SK-N-SH (cell line): ENCODE results near the gene GSG1L. TPM values are rescaled to one million over a fixed set of nuclear protein-coding genes. Genes with fewer than 3 reads are reported as not detected.

ENCODE experiments used
- CTCF ChIA-PET: fragments of 300-600, 350-600 bp; formaldehyde crosslinking; extraction: SDS; loops from one replicate; lab custom pipeline; 2021; lab: Yijun Ruan, JAX
- POLR2A ChIA-PET: fragments of 350-600 bp; sonication (Branson Sonifier 250); formaldehyde crosslinking; extraction: SDS; loops from one replicate; lab custom pipeline; 2020; ENCODE audit warnings: antibody characterized with exemption, inconsistent platforms; lab: Yijun Ruan, JAX
- DNase-seq: peaks from one replicate; pipeline ENCODE4 v3.0.0; 2012
- H2AFZ ChIP-seq: fragments of 200-600 bp; sonication (generic); 2 replicates; pipeline ENCODE4 v1.8.1; 2016; ENCODE audit warnings: antibody characterized with exemption, mild to moderate bottlenecking, low read depth
- H3F3A ChIP-seq: fragments of 200-600 bp; sonication (generic); replicated peaks from 2 replicates; pipeline ENCODE3; 2016; ENCODE audit warnings: antibody characterized with exemption, mild to moderate bottlenecking; ENCODE audit not compliant: insufficient read depth
- H3K27ac ChIP-seq, 2 experiments: fragments of 200-500 bp in 1 of 2; fragments of 200-600 bp in 1 of 2; sonication (Bioruptor generic) in 1 of 2; sonication (generic), shearing (Covaris generic) in 1 of 2; 2 replicates each; pipeline versions ENCODE4 v1.5.1 to v1.6.1; 2014 to 2016; ENCODE audit warnings: low read depth in 2 of 2, inconsistent platforms in 1 of 2, low read length in 1 of 2, mild to moderate bottlenecking in 1 of 2, mixed read lengths in 1 of 2
- H3K27me3 ChIP-seq: fragments of 200-600 bp; sonication (generic), shearing (Covaris generic); 2 replicates; pipeline ENCODE4 v1.6.1; 2016; ENCODE audit warnings: mixed run types; ENCODE audit not compliant: insufficient read depth
- H3K36me3 ChIP-seq, 2 experiments: fragments of 200-500 bp in 1 of 2; fragments of 200-600 bp in 1 of 2; sonication (Bioruptor generic) in 1 of 2; sonication (generic) in 1 of 2; replicated peaks in 1 of 2; 2 replicates each; pipeline versions ENCODE3 to v1.5.1; 2014 to 2016; ENCODE audit warnings: low read length in 1 of 2, mild to moderate bottlenecking in 1 of 2; ENCODE audit not compliant: insufficient read depth in 2 of 2, control insufficient read depth in 1 of 2
- H3K4me1 ChIP-seq, 2 experiments: fragments of 200-500 bp in 1 of 2; fragments of 200-600 bp in 1 of 2; sonication (Bioruptor generic) in 1 of 2; sonication (generic), shearing (Covaris generic) in 1 of 2; 2 replicates each; pipeline versions ENCODE4 v1.5.1 to v1.6.1; 2014 to 2016; ENCODE audit warnings: low read depth in 1 of 2, low read length in 1 of 2, mixed run types in 1 of 2; ENCODE audit not compliant: insufficient read depth in 2 of 2, control insufficient read depth in 1 of 2
- H3K4me2 ChIP-seq: fragments of 200-600 bp; sonication (generic), shearing (Covaris generic); 2 replicates; pipeline ENCODE4 v1.6.1; 2017; ENCODE audit warnings: mixed run types
- H3K4me3 ChIP-seq, 2 experiments: fragments of 200-500 bp in 1 of 2; fragments of 200-600 bp in 1 of 2; sonication (Bioruptor generic) in 1 of 2; sonication (generic), shearing (Covaris generic) in 1 of 2; 2 replicates each; pipeline versions ENCODE4 v1.5.1 to v1.8.1; 2014 to 2016; ENCODE audit warnings: low read depth in 2 of 2, inconsistent platforms in 1 of 2, low read length in 1 of 2, mild to moderate bottlenecking in 1 of 2, mixed read lengths in 1 of 2, moderate library complexity in 1 of 2
- H3K79me2 ChIP-seq: fragments of 200-600 bp; sonication (generic); 2 replicates; pipeline ENCODE4 v1.8.1; 2017; ENCODE audit warnings: mild to moderate bottlenecking; ENCODE audit not compliant: insufficient read depth
- H3K9ac ChIP-seq: fragments of 200-600 bp; sonication (generic); 2 replicates; pipeline ENCODE4 v1.6.1; 2017; ENCODE audit warnings: mixed run types
- H3K9me2 ChIP-seq: fragments of 200-600 bp; sonication (generic); 2 replicates; pipeline ENCODE4 v1.6.1; 2017; ENCODE audit warnings: mixed run types
- H3K9me3 ChIP-seq: fragments of 200-600 bp; sonication (generic); 2 replicates; pipeline ENCODE4 v1.6.1; 2017; ENCODE audit warnings: mixed run types, mild to moderate bottlenecking, moderate library complexity
- H4K20me1 ChIP-seq: fragments of 200-600 bp; sonication (generic); 2 replicates; pipeline ENCODE4 v1.6.1; 2017; ENCODE audit warnings: mild to moderate bottlenecking, mixed run types; ENCODE audit not compliant: insufficient read depth
- GABPA ChIP-seq: IDR thresholded peaks from 2 replicates; pipeline ENCODE4 v1.4.0; 2012; ENCODE audit warnings: low read depth, mild to moderate bottlenecking
- MXI1 ChIP-seq: IDR thresholded peaks from 2 replicates; pipeline ENCODE4 v1.6.1; 2012; ENCODE audit warnings: mild to moderate bottlenecking, low read depth, low read length, improper control_type of control experiment
- RCOR1 ChIP-seq: fragments of 150-350 bp; IDR thresholded peaks from 2 replicates; pipeline ENCODE4 v1.6.1; 2017; ENCODE audit warnings: antibody characterized with exemption, low read length
- RFX5 ChIP-seq: IDR thresholded peaks from 2 replicates; pipeline ENCODE4 v1.6.1; 2012; ENCODE audit warnings: mild to moderate bottlenecking, improper control_type of control experiment, low read length
- RXRA ChIP-seq: IDR thresholded peaks from 2 replicates; pipeline ENCODE4 v1.4.0; 2012; ENCODE audit warnings: low read depth, mild to moderate bottlenecking, borderline replicate concordance
- TAF1 ChIP-seq: IDR thresholded peaks from 2 replicates; pipeline ENCODE4 v1.6.1; 2012; ENCODE audit warnings: low read depth, mild to moderate bottlenecking, low read length, moderate library complexity, borderline replicate concordance
- TCF12 ChIP-seq: IDR thresholded peaks from 2 replicates; pipeline ENCODE4 v1.4.0; 2012
- TEAD4 ChIP-seq: IDR thresholded peaks from 2 replicates; pipeline ENCODE4 v1.4.0; 2012; ENCODE audit warnings: mild to moderate bottlenecking, borderline replicate concordance; ENCODE audit not compliant: insufficient read depth
- USF1 ChIP-seq: IDR thresholded peaks from 2 replicates; pipeline ENCODE4 v1.4.0; 2012; ENCODE audit warnings: low read depth, borderline replicate concordance
- WGBS: methylation state at CpG from one replicate; pipeline ENCODE4 v1.1.6; 2017; ENCODE audit warnings: low lambda C conversion rate; 5-methylcytosine and 5-hydroxymethylcytosine counted together
- polyA plus RNA-seq, 3 experiments: library from polyadenylated mRNA; depleted of rRNA; stranded (reverse); fragments of >200 nt; gene quantifications; 2 replicates each; pipeline ENCODE4 v1.2.3, GENCODE V29; 2012
- TF ChIP-seq, protein P1 (sequence below): IDR thresholded peaks from 2 replicates; pipeline ENCODE4 v1.4.0; 2012; ENCODE audit warnings: low read depth, borderline replicate concordance
- TF ChIP-seq, protein P2 (sequence below): IDR thresholded peaks from 2 replicates; pipeline ENCODE4; 2012

The GSG1L gene
- polyA plus RNA-seq, 1 of the 3 experiments (the other 2 are of a cell fraction), result not detected

GRCh38 chr16:28073836-28074235 lies 10.3 kb upstream of the GSG1L start:
- no peaks in the 10 kb centered on the region; the same call in 1 of the 2 replicates for H3K27me3 ChIP-seq
- H3K9me2 ChIP-seq, result no peaks in the 10 kb centered on the region
- no peak overlapping the region for H3K27ac ChIP-seq
- no peak overlapping the region for H2AFZ ChIP-seq
- H3K4me2 ChIP-seq, result no peak overlapping the region
- WGBS, result 60% methylated on average over 6 of the region's 6 CpGs
- ChIA-PET POLR2A (interaction anchor here (0.6 kb wide), 1 partner anchor 241 kb away, joined by 4 read pairs; no protein-coding TSS in a partner anchor), CTCF (interaction anchor here (1.0 to 4.6 kb wide), 2 partner anchors 294 to 438 kb away, joined by 3 to 67 read pairs; no protein-coding TSS in a partner anchor)
- no peaks in the 10 kb centered on the region for H3K4me1 ChIP-seq
- no peaks in the 10 kb centered on the region for H3K79me2 ChIP-seq
- H4K20me1 ChIP-seq, result no peaks in the 10 kb centered on the region
- TF ChIP-seq, protein P1, sequence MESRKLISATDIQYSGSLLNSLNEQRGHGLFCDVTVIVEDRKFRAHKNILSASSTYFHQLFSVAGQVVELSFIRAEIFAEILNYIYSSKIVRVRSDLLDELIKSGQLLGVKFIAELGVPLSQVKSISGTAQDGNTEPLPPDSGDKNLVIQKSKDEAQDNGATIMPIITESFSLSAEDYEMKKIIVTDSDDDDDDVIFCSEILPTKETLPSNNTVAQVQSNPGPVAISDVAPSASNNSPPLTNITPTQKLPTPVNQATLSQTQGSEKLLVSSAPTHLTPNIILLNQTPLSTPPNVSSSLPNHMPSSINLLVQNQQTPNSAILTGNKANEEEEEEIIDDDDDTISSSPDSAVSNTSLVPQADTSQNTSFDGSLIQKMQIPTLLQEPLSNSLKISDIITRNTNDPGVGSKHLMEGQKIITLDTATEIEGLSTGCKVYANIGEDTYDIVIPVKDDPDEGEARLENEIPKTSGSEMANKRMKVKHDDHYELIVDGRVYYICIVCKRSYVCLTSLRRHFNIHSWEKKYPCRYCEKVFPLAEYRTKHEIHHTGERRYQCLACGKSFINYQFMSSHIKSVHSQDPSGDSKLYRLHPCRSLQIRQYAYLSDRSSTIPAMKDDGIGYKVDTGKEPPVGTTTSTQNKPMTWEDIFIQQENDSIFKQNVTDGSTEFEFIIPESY, result no peak
- TF ChIP-seq RXRA (no peak), TEAD4 (no peak), RFX5 (no peak)
- H3K4me3 ChIP-seq, result no peak overlapping the region
- H3F3A ChIP-seq, result no peaks in the 10 kb centered on the region
- no peak for DNase-seq
- no peak overlapping the region for H3K9ac ChIP-seq
- no peaks in the 10 kb centered on the region for H3K9me3 ChIP-seq
- H3K36me3 ChIP-seq, result no peaks in the 10 kb centered on the region

DNA sequence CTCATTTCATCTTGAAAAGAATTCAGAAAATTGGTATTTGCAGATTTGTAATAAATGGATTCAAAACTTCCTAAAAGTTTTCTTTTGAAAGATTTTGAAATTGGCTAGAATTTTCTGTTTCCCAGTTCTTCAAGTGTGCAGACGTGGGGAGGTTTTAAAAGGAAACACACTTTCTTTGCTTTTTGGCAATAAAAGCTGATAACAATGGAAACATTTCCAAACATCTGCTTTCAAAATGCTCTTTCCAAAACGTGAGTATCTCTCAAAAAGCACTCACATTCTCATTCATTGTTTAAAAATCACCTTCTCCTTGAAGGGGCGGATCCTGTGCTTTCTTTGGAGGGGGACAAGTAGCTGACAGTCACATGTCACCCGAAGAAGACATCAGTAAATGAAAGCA lies 8.6 kb upstream of the GSG1L start:
- ChIA-PET POLR2A (no interaction called here), CTCF (interaction anchor here (1.3 to 14.1 kb wide), 8 partner anchors 21 to 432 kb away, joined by 3 to 172 read pairs (median 12); no protein-coding TSS in a partner anchor)
- 13% methylated on average over 4 of the region's 4 CpGs for WGBS

More for the DNA sequence above, 8.6 kb upstream of the GSG1L start:
- H3K4me2 ChIP-seq, result no peak overlapping the region
- no peak overlapping the region for H3K27ac ChIP-seq
- H3K4me1 ChIP-seq, result no peaks in the 10 kb centered on the region
- TF ChIP-seq USF1, result no peak
- TF ChIP-seq GABPA, result no peak
- no peak for TF ChIP-seq RCOR1
- no peak for TF ChIP-seq TEAD4
- no peak for TF ChIP-seq TAF1
- TF ChIP-seq, protein P1, result no peak
- no peak for TF ChIP-seq MXI1
- TF ChIP-seq TCF12, result no peak
- TF ChIP-seq, protein P2, sequence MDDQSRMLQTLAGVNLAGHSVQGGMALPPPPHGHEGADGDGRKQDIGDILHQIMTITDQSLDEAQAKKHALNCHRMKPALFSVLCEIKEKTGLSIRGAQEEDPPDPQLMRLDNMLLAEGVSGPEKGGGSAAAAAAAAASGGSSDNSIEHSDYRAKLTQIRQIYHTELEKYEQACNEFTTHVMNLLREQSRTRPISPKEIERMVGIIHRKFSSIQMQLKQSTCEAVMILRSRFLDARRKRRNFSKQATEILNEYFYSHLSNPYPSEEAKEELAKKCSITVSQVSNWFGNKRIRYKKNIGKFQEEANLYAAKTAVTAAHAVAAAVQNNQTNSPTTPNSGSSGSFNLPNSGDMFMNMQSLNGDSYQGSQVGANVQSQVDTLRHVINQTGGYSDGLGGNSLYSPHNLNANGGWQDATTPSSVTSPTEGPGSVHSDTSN, result no peak
- TF ChIP-seq, all 33 proteins: peak for 0
- Histone ChIP-seq H3K9me2 (no peaks in the 10 kb centered on the region), H3F3A (no peaks in the 10 kb centered on the region), H4K20me1 (no peaks in the 10 kb centered on the region), H3K79me2 (no peaks in the 10 kb centered on the region), H3K36me3 (no peaks in the 10 kb centered on the region), H3K9ac (no peak overlapping the region), H2AFZ (no peak overlapping the region), H3K27me3 (no peaks in the 10 kb centered on the region; the same call in 1 of the 2 replicates), H3K9me3 (no peaks in the 10 kb centered on the region), H3K4me3 (no peak overlapping the region)
- DNase-seq, result no peak
